Fibroblast of upper back skin (primary cell): ENCODE measurements around the gene ARHGAP44.

Experiments used
- DNase-seq: peaks from one replicate; pipeline ENCODE4 v3.0.0-alpha.2; 2013

ARHGAP44 gene

DNA sequence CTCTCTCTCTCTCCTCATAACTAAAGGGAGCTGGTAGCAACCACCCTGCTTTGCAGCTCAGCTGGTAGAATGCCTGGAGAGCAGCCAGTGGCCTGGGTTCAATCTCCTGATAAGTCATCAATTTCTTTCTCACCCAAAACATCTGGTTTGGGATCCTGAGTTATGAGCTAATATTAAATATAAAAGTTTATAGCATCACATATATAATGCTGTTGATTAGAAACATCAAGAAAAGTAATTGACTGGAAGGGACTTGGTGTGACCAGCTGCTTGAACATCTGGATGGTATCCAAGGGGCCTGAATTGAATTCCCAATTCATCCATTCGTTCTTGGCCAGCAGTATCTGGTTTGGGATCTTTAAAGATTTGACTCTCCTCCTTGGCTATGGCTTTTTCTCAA lies 240.8 kb downstream of the ARHGAP44 start:
- DNase-seq, result no peak

DNA sequence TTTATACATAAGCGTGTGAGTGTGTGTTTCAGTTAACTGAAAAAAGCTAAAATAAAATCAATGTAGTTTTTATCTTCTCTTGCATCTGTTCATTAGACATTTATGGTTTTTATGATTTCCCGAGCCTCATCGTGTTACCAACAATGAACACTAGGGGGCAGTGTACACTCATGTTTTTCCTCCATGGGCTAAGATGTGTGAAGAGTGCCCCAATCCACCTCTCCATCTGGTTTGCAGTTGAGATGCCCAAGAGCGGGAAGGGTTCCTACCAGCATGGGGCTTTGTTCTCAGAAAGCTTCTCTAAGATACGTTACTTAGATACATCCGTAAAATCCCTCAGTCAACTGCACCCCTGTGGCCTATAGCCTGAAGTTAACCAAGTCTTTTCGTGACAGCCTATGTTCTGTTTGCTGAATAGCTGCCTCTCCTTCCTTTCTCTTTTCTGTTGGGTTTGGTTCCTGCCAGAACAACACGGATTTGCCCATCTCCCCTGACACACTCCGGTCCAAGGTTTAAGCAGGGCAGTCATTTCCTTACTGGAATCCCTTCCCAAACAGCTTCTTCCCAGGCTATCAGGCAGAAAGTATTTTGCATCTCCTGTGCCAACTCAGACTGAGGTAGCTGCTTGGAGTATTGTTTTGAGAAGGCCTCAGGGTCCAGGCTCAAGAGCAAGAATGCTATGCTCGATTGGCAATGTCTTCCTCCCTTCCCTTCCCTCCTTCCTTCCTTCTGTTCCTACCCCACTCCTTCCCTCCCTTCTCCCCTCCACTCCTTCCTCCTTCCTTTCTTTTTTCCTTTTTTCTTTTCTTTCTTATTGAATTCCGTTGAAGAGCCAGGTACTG lies 241.4 kb downstream of the ARHGAP44 start:
- peak; percentile 83 for DNase-seq

DNA sequence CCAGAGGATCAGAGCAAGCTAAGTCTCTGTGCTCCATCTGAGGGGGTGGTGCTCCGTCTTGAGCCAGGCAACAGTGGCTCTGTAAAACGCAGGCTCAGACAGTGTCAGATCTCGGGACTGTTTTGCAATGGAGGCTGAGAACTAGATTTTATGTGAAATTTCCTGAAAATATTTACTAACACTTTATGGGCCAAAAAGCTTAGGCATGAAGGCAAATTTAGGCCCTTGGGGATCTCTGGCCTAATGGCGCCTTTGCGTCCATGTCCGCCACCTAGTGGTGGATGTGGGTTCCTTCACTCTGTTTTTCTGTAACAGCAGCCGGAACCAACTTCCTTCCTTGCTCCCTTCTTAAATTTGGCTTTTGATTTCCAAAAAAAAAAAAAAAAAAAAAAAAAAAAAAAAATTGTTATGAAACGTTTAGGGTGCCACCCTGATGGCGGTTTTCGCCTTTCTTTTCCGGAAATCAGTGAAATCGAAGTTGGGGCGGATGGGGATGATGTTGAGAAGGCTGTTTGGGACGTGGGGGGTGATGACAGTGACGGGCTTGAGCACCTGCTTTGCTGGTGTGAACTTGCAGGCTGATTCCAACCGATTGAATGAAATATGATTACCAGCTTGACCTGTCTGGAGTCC lies 242.5 kb downstream of the ARHGAP44 start:
- DNase-seq, result peak; percentile 48

DNA sequence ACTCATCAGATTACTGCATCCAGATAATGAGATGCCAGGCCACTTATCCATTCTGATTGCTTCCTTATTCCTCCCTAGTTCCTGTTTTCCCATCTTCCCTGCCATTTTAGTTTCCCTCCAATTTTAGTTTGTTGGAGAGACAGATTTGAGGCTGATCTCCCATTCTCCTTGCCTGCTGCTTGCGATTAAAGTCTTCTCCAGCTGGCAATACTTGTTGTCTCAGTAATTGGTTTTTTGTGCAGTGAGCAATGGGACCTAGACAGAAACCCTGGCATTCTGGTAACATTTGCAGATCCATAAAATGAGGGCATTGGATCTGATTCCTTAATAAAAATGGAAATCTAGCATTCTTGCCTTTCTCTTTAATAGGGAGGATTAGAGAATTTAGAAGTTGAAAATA lies 246.1 kb downstream of the ARHGAP44 start:
- no peak for DNase-seq

DNA sequence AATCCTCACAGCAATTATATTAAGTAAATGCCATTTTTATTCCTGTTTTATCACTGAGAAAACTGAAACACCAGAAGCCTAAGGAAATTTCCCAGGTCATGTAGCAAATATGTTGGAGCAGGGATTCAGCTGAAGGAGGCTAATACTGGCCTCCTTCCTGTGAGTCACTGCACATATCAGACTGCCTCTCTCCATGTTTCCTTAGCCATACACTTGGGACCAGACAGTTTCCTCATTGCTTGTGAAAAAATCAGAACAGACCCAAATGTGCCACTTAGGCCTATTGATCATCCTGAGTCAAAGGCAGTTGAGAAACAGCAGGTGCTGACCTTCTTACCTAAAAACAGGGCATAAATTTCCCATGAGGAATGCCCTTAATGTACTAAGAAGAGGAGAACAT lies 247.5 kb downstream of the ARHGAP44 start:
- no peak for DNase-seq

DNA sequence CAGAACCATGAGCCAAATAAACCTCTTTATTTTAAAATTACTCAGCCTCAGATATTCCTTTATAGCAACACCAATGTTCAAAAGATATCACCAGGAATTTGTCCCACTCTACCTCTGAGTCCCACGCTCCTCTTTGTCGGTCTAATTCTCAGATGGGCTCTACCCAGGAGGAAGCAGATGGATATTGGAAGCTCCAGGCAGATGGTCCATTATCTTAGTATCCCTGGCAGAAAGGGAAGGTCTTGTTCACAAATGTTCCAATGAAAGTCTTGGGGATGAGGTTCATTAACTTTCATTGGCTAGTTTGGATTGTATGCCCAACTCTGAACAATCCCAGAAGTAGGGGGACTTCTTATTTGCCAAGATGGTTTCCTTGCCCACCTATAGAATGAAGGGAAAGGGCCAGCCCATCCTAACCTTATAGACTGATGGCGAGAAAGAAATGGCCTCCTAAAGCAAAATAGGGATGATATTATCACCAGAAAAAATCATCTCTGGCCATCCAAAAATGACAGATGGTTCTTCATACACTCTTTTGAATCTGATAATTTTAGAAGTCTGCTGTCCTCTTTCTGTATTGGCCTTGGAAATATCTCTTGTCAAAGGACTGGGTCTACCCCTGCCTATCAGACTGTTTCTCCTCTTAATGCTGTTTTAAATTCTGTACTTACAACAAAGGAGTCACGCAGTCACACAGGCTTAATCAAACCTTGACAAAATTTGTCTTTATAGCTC lies 249.8 kb downstream of the ARHGAP44 start:
- DNase-seq, result no peak
